GM12872 (cell line): Measurements from ENCODE around the gene MYOM1.

Source experiments
- CTCF ChIP-seq: IDR thresholded peaks from 3 replicates; pipeline ENCODE4 v1.5.1; 2011; ENCODE audit warnings: low read depth, mild to moderate bottlenecking, low read length, moderate library complexity; ENCODE audit not compliant: insufficient read depth

MYOM1 gene

GRCh38 chr18:3175195-3175758 lies 44.5 kb downstream of the MYOM1 start:
- no peak for TF ChIP-seq CTCF

DNA sequence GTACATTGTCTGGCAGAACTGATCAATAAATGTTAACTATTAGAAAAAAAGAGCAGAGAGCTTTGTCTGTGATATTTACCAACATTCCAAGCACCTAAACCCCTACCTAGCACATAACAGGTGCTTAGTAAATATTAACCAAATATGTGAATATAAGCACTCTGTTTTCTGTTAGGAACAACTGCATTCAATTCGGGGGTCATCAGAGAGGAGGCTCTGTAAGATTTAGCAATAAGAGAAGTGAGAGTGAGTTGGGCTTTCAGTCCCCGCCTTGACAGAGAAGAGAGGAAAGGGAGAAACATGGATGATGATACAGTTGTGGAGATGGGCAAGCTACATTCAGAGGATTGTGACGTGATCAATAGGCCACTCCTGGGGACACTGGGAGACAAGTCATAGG lies 47.7 kb downstream of the MYOM1 start:
- no peak for TF ChIP-seq CTCF

DNA sequence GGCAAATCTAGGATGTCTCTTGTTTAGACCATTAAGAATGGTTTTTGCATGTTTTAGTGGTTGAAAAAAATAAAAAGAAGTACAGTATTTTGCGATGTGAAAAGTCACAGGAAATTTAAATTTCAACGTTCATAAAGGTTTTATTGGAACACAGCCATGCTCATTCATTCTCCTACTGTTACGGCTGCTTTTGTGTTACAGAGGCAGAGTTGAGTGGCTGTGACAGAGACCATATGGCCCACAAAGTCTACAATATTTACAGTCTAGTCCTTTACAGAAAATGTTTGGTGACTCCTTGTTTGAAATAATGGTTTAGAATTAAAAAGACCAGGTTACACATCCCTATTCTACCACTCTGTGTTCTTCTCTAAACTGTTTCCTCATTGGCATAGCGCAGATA lies 48.1 kb downstream of the MYOM1 start:
- TF ChIP-seq CTCF, result no peak

DNA sequence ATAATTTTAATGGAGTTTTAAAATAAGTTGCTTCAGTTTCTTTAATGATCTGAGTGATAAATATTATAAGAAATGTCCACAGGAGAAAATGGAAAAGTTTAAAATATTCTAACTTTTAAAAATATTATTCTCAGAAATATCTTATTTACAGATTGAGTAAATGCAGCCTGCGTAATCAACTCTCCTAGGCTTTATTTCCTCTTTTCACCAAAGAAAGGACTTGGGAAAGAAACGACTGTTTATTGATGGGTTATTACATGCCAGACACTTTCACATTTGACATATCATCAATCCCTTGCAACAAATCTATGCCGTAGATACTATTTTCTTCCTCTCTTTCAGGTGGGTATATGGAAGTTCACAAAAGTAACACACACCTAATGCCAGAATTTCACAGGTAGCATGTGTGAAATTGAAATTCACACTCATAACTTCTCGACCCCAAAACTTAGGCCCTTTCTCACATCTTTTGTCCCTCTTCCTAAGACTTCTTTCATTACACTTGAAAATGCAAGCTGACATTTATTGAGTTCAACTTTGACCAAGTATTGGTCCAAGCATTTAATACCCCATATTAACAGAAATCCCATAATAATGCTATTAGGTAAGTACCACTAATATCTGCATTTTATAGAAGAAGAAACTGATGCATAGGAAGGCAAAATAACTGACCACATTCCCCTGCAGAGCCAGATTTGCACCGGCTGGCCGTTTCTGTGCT lies 49.2 kb downstream of the MYOM1 start:
- no peak for TF ChIP-seq CTCF

- TF ChIP-seq CTCF, result no peak
These were observed 55.4 kb downstream of the MYOM1 start for GRCh38 chr18:3164381-3164780.

- no peak for TF ChIP-seq CTCF
These were observed 55.8 kb downstream of the MYOM1 start for GRCh38 chr18:3163968-3164367.

DNA sequence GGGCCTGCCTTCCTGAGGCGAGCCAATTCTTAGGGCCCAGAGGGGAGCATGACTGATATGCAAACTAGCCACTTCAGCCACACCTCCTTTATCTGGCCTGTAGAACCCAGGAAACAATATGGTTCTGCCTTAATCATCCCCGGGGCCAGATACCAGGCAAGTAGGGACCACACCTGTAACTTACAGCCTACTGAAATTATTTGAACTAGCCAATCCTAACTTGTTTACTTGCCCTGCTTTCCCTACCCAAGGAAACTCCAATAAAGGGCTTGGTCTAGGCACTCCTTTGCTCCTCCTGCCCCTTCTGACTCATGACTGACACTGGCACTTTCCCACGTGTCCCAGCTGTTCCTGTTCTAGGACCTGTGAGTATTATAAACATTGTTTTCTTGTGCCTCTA lies 57.6 kb downstream of the MYOM1 start:
- TF ChIP-seq CTCF, result no peak
